HG02852 (cell line): ENCODE results near the gene DIAPH3.
A peak's percentile ranks its signal among the peaks of the same experiment; 100 is the strongest.

Experiments
- ATAC-seq: cut with Tn5 transposase; IDR thresholded peaks from one replicate; pipeline ENCODE4 v1.9.1; 2021; ENCODE audit warnings: mild to moderate bottlenecking, moderate library complexity; ENCODE audit not compliant: unreplicated experiment

Gene DIAPH3

GRCh38 chr13:59686798-59687394 lies 476.8 kb downstream of the DIAPH3 start:
- no peak for ATAC-seq

- ATAC-seq: no peak
Observed at GRCh38 chr13:59684105-59684504, 479.6 kb downstream of the DIAPH3 start.

GRCh38 chr13:59681636-59682311 lies 482.0 kb downstream of the DIAPH3 start:
- no peak for ATAC-seq

- no peak for ATAC-seq
Observed at GRCh38 chr13:59680429-59681024, 483.2 kb downstream of the DIAPH3 start.

GRCh38 chr13:59679254-59679653 lies 484.5 kb downstream of the DIAPH3 start:
- no peak for ATAC-seq

- peak; percentile 82 for ATAC-seq
Observed at GRCh38 chr13:59677966-59678814, 485.5 kb downstream of the DIAPH3 start.

GRCh38 chr13:59677430-59677829 lies 486.3 kb downstream of the DIAPH3 start:
- no peak for ATAC-seq

GRCh38 chr13:59674616-59675015 lies 489.1 kb downstream of the DIAPH3 start:
- no peak for ATAC-seq

- no peak for ATAC-seq
Observed at GRCh38 chr13:59673286-59673685, 490.4 kb downstream of the DIAPH3 start.

- ATAC-seq: no peak
Observed at GRCh38 chr13:59672445-59672844, 491.3 kb downstream of the DIAPH3 start.

- no peak for ATAC-seq
Observed at GRCh38 chr13:59671881-59672280, 491.8 kb downstream of the DIAPH3 start.

GRCh38 chr13:59666504-59666903 lies 497.2 kb downstream of the DIAPH3 start:
- ATAC-seq: peak; percentile 57

GRCh38 chr13:59665732-59666131 lies 498.0 kb downstream of the DIAPH3 start:
- no peak for ATAC-seq

GRCh38 chr13:59665184-59665583 lies 498.5 kb downstream of the DIAPH3 start:
- no peak for ATAC-seq

- ATAC-seq: no peak
Observed at GRCh38 chr13:59664586-59664985, 499.1 kb downstream of the DIAPH3 start.

GRCh38 chr13:59663707-59664106 lies 500.0 kb downstream of the DIAPH3 start:
- ATAC-seq: no peak

- no peak for ATAC-seq
Observed at GRCh38 chr13:59660582-59660981, 503.1 kb downstream of the DIAPH3 start.

GRCh38 chr13:59659981-59660380 lies 503.7 kb downstream of the DIAPH3 start:
- no peak for ATAC-seq

GRCh38 chr13:59658738-59659330 lies 504.9 kb downstream of the DIAPH3 start:
- no peak for ATAC-seq

GRCh38 chr13:59658027-59658737 lies 505.5 kb downstream of the DIAPH3 start:
- ATAC-seq: no peak
